ENCODE results near the gene ATF4. TPM values are rescaled to one million over a fixed set of nuclear protein-coding genes. Genes with fewer than 3 reads are reported as not detected.
A peak's percentile ranks its signal among the peaks of the same experiment; 100 is the strongest.

ATF4 gene
- total and polyA plus RNA-seq, 2 of the 8 experiments (the other 6 are each of a cell fraction or from before 2014, with no cell fraction given): 553 to 704 TPM

DNA sequence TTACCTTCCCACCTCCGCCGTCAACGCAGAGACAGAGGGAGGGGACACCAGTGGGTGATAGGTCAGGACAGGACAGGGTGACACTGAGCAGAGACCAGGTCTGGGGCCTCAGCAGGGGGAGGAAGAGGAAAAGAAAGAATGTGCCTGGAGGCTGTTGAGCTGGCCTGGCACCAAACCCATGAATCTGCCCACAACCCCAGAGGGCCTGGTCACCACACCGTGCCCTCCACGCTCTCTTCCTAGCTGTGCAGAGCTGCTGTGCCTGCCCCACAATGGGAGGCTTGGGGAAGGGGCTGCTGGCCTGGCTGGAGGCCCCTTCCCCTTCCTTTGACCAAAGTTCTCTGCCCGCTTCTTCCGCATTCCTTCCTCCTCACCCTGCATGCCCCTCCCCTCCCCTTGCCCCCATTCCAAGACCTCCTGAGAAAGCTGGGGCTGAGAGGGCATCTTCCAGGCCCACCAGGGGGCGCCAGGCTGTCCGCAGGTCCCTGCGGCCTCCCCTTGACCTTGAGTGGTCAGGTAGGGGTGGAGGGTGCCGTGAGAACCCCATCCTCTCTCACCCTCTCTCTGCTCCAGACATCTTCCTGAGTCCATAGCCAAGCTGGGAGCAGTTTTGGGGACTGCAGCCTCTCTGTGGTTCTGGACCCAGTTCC, 39.2 kb downstream of the ATF4 start (continued):
- TF ChIP-seq, protein P1, sequence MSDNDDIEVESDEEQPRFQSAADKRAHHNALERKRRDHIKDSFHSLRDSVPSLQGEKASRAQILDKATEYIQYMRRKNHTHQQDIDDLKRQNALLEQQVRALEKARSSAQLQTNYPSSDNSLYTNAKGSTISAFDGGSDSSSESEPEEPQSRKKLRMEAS (IDR thresholded peaks at IDR 0.05): no peak
- TF ChIP-seq, protein P2, sequence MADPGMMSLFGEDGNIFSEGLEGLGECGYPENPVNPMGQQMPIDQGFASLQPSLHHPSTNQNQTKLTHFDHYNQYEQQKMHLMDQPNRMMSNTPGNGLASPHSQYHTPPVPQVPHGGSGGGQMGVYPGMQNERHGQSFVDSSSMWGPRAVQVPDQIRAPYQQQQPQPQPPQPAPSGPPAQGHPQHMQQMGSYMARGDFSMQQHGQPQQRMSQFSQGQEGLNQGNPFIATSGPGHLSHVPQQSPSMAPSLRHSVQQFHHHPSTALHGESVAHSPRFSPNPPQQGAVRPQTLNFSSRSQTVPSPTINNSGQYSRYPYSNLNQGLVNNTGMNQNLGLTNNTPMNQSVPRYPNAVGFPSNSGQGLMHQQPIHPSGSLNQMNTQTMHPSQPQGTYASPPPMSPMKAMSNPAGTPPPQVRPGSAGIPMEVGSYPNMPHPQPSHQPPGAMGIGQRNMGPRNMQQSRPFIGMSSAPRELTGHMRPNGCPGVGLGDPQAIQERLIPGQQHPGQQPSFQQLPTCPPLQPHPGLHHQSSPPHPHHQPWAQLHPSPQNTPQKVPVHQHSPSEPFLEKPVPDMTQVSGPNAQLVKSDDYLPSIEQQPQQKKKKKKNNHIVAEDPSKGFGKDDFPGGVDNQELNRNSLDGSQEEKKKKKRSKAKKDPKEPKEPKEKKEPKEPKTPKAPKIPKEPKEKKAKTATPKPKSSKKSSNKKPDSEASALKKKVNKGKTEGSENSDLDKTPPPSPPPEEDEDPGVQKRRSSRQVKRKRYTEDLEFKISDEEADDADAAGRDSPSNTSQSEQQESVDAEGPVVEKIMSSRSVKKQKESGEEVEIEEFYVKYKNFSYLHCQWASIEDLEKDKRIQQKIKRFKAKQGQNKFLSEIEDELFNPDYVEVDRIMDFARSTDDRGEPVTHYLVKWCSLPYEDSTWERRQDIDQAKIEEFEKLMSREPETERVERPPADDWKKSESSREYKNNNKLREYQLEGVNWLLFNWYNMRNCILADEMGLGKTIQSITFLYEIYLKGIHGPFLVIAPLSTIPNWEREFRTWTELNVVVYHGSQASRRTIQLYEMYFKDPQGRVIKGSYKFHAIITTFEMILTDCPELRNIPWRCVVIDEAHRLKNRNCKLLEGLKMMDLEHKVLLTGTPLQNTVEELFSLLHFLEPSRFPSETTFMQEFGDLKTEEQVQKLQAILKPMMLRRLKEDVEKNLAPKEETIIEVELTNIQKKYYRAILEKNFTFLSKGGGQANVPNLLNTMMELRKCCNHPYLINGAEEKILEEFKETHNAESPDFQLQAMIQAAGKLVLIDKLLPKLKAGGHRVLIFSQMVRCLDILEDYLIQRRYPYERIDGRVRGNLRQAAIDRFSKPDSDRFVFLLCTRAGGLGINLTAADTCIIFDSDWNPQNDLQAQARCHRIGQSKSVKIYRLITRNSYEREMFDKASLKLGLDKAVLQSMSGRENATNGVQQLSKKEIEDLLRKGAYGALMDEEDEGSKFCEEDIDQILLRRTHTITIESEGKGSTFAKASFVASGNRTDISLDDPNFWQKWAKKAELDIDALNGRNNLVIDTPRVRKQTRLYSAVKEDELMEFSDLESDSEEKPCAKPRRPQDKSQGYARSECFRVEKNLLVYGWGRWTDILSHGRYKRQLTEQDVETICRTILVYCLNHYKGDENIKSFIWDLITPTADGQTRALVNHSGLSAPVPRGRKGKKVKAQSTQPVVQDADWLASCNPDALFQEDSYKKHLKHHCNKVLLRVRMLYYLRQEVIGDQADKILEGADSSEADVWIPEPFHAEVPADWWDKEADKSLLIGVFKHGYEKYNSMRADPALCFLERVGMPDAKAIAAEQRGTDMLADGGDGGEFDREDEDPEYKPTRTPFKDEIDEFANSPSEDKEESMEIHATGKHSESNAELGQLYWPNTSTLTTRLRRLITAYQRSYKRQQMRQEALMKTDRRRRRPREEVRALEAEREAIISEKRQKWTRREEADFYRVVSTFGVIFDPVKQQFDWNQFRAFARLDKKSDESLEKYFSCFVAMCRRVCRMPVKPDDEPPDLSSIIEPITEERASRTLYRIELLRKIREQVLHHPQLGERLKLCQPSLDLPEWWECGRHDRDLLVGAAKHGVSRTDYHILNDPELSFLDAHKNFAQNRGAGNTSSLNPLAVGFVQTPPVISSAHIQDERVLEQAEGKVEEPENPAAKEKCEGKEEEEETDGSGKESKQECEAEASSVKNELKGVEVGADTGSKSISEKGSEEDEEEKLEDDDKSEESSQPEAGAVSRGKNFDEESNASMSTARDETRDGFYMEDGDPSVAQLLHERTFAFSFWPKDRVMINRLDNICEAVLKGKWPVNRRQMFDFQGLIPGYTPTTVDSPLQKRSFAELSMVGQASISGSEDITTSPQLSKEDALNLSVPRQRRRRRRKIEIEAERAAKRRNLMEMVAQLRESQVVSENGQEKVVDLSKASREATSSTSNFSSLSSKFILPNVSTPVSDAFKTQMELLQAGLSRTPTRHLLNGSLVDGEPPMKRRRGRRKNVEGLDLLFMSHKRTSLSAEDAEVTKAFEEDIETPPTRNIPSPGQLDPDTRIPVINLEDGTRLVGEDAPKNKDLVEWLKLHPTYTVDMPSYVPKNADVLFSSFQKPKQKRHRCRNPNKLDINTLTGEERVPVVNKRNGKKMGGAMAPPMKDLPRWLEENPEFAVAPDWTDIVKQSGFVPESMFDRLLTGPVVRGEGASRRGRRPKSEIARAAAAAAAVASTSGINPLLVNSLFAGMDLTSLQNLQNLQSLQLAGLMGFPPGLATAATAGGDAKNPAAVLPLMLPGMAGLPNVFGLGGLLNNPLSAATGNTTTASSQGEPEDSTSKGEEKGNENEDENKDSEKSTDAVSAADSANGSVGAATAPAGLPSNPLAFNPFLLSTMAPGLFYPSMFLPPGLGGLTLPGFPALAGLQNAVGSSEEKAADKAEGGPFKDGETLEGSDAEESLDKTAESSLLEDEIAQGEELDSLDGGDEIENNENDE (IDR thresholded peaks at IDR 0.05; ENCODE audit: insufficient replicate concordance, low read length): no peak
- TF ChIP-seq YY1 (IDR thresholded peaks at IDR 0.05; ENCODE audit: low read depth, low read length): 0 out of 2 replicates have a peak, but pooled peaks have one; percentile 42
- no peak for TF ChIP-seq KDM5A (IDR thresholded peaks at IDR 0.05; ENCODE audit: low read length)
- peak; percentile 58 to 74 for TF ChIP-seq RAD21 (IDR thresholded peaks at IDR 0.05 in 1 of 2, conservative IDR thresholded peaks at IDR 0.05 in 1 of 2; ENCODE audit: low read depth in 2 of 2, low read length in 2 of 2)

All from H1 (cell line).